ENCODE measurements around the gene PPP1R7.
A peak's percentile ranks its signal among the peaks of the same experiment; 100 is the strongest.

Gene PPP1R7

GRCh38 chr2:241223211-241224017 lies 73.1 kb downstream of the PPP1R7 start:
- TF ChIP-seq RAD21 (IDR thresholded peaks at IDR 0.05; ENCODE audit: low read depth) (no peak), CREB1 (IDR thresholded peaks at IDR 0.05; ENCODE audit: low read depth) (no peak), TCF12 (IDR thresholded peaks at IDR 0.05; ENCODE audit: low read depth) (no peak), YY1 (IDR thresholded peaks at IDR 0.05; ENCODE audit: low read depth) (no peak), USF1 (IDR thresholded peaks at IDR 0.05) (no peak), TEAD4 (IDR thresholded peaks at IDR 0.05) (no peak), CEBPB (IDR thresholded peaks at IDR 0.05) (no peak), NFIC (IDR thresholded peaks at IDR 0.05) (no peak), REST (IDR thresholded peaks at IDR 0.05; ENCODE audit: low read depth) (no peak), EGR1 (IDR thresholded peaks at IDR 0.05) (no peak), TAF1 (IDR thresholded peaks at IDR 0.05; ENCODE audit: low read depth) (no peak), ZBTB7A (IDR thresholded peaks at IDR 0.05; ENCODE audit: low read depth) (no peak), FOXM1 (IDR thresholded peaks at IDR 0.05; ENCODE audit: borderline replicate concordance, low read depth) (no peak), EP300 (IDR thresholded peaks at IDR 0.05; ENCODE audit: borderline replicate concordance) (no peak), MAX (IDR thresholded peaks at IDR 0.05) (no peak)

GRCh38 chr2:241224018-241224850 lies 74.0 kb downstream of the PPP1R7 start:
- TF ChIP-seq CREB1 (IDR thresholded peaks at IDR 0.05; ENCODE audit: low read depth) (no peak), FOXM1 (IDR thresholded peaks at IDR 0.05; ENCODE audit: borderline replicate concordance, low read depth) (no peak), USF1 (IDR thresholded peaks at IDR 0.05) (no peak), ZBTB7A (IDR thresholded peaks at IDR 0.05; ENCODE audit: low read depth) (0 out of 2 replicates have a peak, but pooled peaks have one; percentile 18), REST (IDR thresholded peaks at IDR 0.05; ENCODE audit: low read depth) (no peak)

GRCh38 chr2:241224851-241225438 lies 74.7 kb downstream of the PPP1R7 start:
- TF ChIP-seq ZBTB7A (IDR thresholded peaks at IDR 0.05; ENCODE audit: low read depth) (no peak), EP300 (IDR thresholded peaks at IDR 0.05; ENCODE audit: borderline replicate concordance) (no peak), CEBPB (IDR thresholded peaks at IDR 0.05) (no peak), REST (IDR thresholded peaks at IDR 0.05; ENCODE audit: low read depth) (no peak), TEAD4 (IDR thresholded peaks at IDR 0.05) (no peak), MAX (IDR thresholded peaks at IDR 0.05) (no peak)

GRCh38 chr2:241225545-241225944 lies 75.3 kb downstream of the PPP1R7 start:
- TF ChIP-seq EP300 (IDR thresholded peaks at IDR 0.05; ENCODE audit: borderline replicate concordance) (no peak), TEAD4 (IDR thresholded peaks at IDR 0.05) (no peak), RAD21 (IDR thresholded peaks at IDR 0.05; ENCODE audit: low read depth) (no peak), TCF12 (IDR thresholded peaks at IDR 0.05; ENCODE audit: low read depth) (no peak), FOXM1 (IDR thresholded peaks at IDR 0.05; ENCODE audit: borderline replicate concordance, low read depth) (no peak), MAX (IDR thresholded peaks at IDR 0.05) (no peak), USF1 (IDR thresholded peaks at IDR 0.05) (no peak), REST (IDR thresholded peaks at IDR 0.05; ENCODE audit: low read depth) (no peak), YY1 (IDR thresholded peaks at IDR 0.05; ENCODE audit: low read depth) (no peak), EGR1 (IDR thresholded peaks at IDR 0.05) (no peak), CEBPB (IDR thresholded peaks at IDR 0.05) (no peak), TAF1 (IDR thresholded peaks at IDR 0.05; ENCODE audit: low read depth) (no peak), NFIC (IDR thresholded peaks at IDR 0.05) (no peak), ZBTB7A (IDR thresholded peaks at IDR 0.05; ENCODE audit: low read depth) (no peak)

Data from Ishikawa (cell line).